Central memory CD8-positive, alpha-beta T cell (primary cell): ENCODE results near the gene KSR1.
"Not testable (repeated sequence)": the region's sequence is repeated elsewhere in the genome, so short reads cannot be mapped to it uniquely, and the experiment has no call there.

Source experiments
- ATAC-seq: fragments of 150-1000 bp; cut with Tn5 transposase; replicated peaks from 2 replicates; pipeline ENCODE4 v1.10.0; 2022; ENCODE audit warnings: mild to moderate bottlenecking, moderate FRiP score, moderate number of reproducible peaks; ENCODE audit not compliant: poor library complexity, severe bottlenecking; ENCODE audit errors: extremely low read depth
- DNase-seq, 2 donors: peaks; one replicate each; pipeline ENCODE4 v3.0.0; 2021; ENCODE audit warnings: low spot score in 2 of 2
- H3K27ac Mint-ChIP-seq: one replicate; pipeline ENCODE4 v1.8.0; 2022; ENCODE audit warnings: low read depth, mild to moderate bottlenecking, moderate library complexity, mixed read lengths
- H3K27me3 Mint-ChIP-seq: one replicate; pipeline ENCODE4 v1.8.0; 2022; ENCODE audit warnings: mixed read lengths
- H3K36me3 Mint-ChIP-seq: one replicate; pipeline ENCODE4 v1.8.0; 2022; ENCODE audit warnings: mild to moderate bottlenecking, moderate library complexity, mixed read lengths; ENCODE audit not compliant: insufficient read depth
- H3K4me1 Mint-ChIP-seq: one replicate; pipeline ENCODE4 v1.8.0; 2022; ENCODE audit warnings: mixed read lengths
- H3K4me3 Mint-ChIP-seq: one replicate; pipeline ENCODE4 v1.8.0; 2022; ENCODE audit warnings: mild to moderate bottlenecking, moderate library complexity, mixed read lengths
- H3K9me3 Mint-ChIP-seq: one replicate; pipeline ENCODE4 v1.8.0; 2022; ENCODE audit warnings: mixed read lengths

KSR1 gene

GRCh38 chr17:27649111-27649571 lies 192.9 kb downstream of the KSR1 start:
- H3K27ac Mint-ChIP-seq, ATAC-seq, H3K36me3 Mint-ChIP-seq, H3K4me1 Mint-ChIP-seq, H3K4me3 Mint-ChIP-seq, DNase-seq, H3K27me3 Mint-ChIP-seq, H3K9me3 Mint-ChIP-seq: not testable (repeated sequence)

- Mint-ChIP-seq H3K4me3 (no peak overlapping the region), H3K9me3 (no peaks in the 10 kb centered on the region), H3K36me3 (peaks cover 6% of the 10 kb centered on the region), H3K4me1 (peaks cover 11% of the 10 kb centered on the region), H3K27ac (no peak overlapping the region), H3K27me3 (no peaks in the 10 kb centered on the region)
- ATAC-seq = no peak
- no peak for DNase-seq
These were observed 193.7 kb downstream of the KSR1 start for GRCh38 chr17:27649929-27650328.

- DNase-seq (no peak), ATAC-seq (no peak)
- H3K36me3 Mint-ChIP-seq = peaks cover 4% of the 10 kb centered on the region
- H3K27me3 Mint-ChIP-seq = no peaks in the 10 kb centered on the region
- peaks cover 12% of the 10 kb centered on the region for H3K4me1 Mint-ChIP-seq
- H3K9me3 Mint-ChIP-seq = no peaks in the 10 kb centered on the region
- no peak overlapping the region for H3K4me3 Mint-ChIP-seq
- no peak overlapping the region for H3K27ac Mint-ChIP-seq
These were observed 194.6 kb downstream of the KSR1 start for GRCh38 chr17:27650836-27651235.

GRCh38 chr17:27651411-27652345 lies 195.4 kb downstream of the KSR1 start:
- Mint-ChIP-seq H3K36me3 (peaks cover 6% of the 10 kb centered on the region), H3K4me1 (peaks cover 12% of the 10 kb centered on the region), H3K27ac (no peak overlapping the region), H3K27me3 (no peaks in the 10 kb centered on the region), H3K9me3 (no peaks in the 10 kb centered on the region), H3K4me3 (no peak overlapping the region)
- DNase-seq (peak; percentile 42 to 66), ATAC-seq (no peak)

- H3K27ac Mint-ChIP-seq, ATAC-seq, H3K9me3 Mint-ChIP-seq, H3K27me3 Mint-ChIP-seq, DNase-seq, H3K36me3 Mint-ChIP-seq, H3K4me3 Mint-ChIP-seq: not testable (repeated sequence)
- H3K4me1 Mint-ChIP-seq = peaks cover 12% of the 10 kb centered on the region
These were observed 197.3 kb downstream of the KSR1 start for GRCh38 chr17:27653449-27653971.

- H3K4me3 Mint-ChIP-seq = no peak overlapping the region
- H3K4me1 Mint-ChIP-seq = peaks cover 12% of the 10 kb centered on the region
- H3K9me3 Mint-ChIP-seq = no peaks in the 10 kb centered on the region
- ATAC-seq (no peak), DNase-seq (no peak)
- H3K27ac Mint-ChIP-seq = no peak overlapping the region
- H3K36me3 Mint-ChIP-seq = peaks cover 4% of the 10 kb centered on the region
- H3K27me3 Mint-ChIP-seq = no peaks in the 10 kb centered on the region
These were observed 197.9 kb downstream of the KSR1 start for GRCh38 chr17:27654136-27654535.

DNA sequence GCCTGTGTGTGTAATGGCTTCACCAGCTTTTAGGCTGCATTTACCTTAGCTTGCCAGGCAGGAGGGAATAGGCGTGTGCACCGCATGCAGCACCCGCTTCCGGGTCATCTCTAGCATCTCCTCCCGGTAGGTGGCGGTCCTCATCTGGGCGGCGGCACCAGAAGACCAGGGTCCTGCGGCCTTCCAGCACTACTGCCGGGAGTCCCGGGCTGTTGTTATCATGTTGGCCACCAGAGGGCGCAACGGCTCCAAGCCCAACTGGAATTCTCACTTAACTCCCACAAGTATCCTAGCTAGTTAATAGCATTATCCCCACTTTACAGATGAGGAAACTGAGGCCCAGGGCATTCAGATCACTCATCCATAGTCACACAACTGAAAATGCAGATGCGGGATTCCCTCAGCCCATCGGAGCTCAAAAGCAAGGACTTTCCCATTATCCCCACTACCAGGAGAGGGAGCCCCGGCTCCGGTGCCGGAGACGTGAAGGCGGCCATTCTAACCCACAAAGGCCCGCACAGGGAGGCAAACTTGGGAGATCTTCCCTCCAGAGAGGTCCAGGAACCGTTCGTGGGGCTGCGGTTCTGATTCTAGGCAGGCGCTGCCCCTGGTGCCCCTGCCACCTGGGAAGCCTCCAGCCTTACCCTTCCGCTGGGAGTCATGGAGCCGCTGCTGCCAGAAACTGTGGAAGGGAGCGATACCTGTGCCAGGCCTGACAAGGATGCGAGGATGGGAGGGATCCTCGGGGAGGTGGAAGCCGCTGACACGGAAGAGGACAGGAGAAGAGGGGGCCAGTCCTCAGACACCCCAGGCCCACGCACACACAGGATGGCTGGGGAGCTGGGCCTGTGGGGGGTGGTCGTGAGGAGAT lies 198.6 kb downstream of the KSR1 start:
- H3K4me1 Mint-ChIP-seq = peaks cover 12% of the 10 kb centered on the region
- DNase-seq = peak; percentile 30 to 61
- no peaks in the 10 kb centered on the region for H3K27me3 Mint-ChIP-seq

GRCh38 chr17:27655525-27656111 lies 199.4 kb downstream of the KSR1 start:
- not testable (repeated sequence) for H3K27ac Mint-ChIP-seq, H3K4me3 Mint-ChIP-seq, H3K9me3 Mint-ChIP-seq, H3K27me3 Mint-ChIP-seq, H3K36me3 Mint-ChIP-seq, DNase-seq, ATAC-seq
- peaks cover 12% of the 10 kb centered on the region for H3K4me1 Mint-ChIP-seq

More for the DNA sequence above, 198.6 kb downstream of the KSR1 start:
- H3K36me3 Mint-ChIP-seq = peaks cover 4% of the 10 kb centered on the region
- H3K4me3 Mint-ChIP-seq = no peak overlapping the region
- peak; percentile 65 for ATAC-seq
- no peaks in the 10 kb centered on the region for H3K9me3 Mint-ChIP-seq
- H3K27ac Mint-ChIP-seq = no peak overlapping the region

DNA sequence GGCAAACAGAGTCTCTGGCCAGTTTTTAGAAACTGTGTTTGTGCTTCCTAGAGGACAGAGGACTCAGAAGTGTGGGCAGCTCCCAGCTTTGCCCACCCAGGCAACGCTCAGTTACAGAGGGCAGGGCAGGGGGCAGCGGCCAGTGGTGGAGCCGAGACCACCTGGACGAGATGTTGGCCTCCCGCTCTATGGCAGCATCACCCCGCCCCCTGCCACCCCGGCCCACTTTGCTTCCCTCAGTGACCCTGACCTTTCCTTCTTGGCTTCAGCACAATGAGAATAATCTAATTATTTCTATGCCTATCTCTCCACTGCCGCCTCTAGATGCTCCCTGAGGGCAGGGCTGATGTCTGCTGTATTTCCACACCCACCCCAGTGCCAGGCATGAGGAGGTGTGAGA lies 200.4 kb downstream of the KSR1 start:
- H3K27me3 Mint-ChIP-seq, H3K4me3 Mint-ChIP-seq, H3K4me1 Mint-ChIP-seq, H3K27ac Mint-ChIP-seq, DNase-seq, ATAC-seq, H3K9me3 Mint-ChIP-seq, H3K36me3 Mint-ChIP-seq: not testable (repeated sequence)

DNA sequence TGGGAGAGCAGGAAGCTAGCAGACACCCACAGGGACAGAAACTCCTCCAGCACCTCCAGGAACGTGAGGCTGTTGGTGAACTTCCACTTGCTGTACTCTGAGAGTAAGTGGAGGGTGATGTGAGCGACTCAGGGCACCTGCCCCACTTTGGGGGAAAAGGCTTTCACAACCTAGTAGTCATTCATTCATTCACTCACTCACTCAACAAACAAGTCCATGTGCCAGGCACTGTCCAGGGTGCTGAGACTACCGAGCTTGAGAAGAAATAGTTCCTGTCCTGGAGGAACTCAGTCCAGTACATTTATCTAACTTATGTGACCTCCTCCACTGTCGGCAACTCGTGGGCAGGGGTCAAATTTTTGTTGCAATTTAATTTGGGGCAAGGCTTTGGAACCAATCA lies 201.4 kb downstream of the KSR1 start:
- Mint-ChIP-seq H3K9me3 (no peaks in the 10 kb centered on the region), H3K4me3 (no peak overlapping the region), H3K27ac (no peak overlapping the region), H3K4me1 (peaks cover 7% of the 10 kb centered on the region), H3K27me3 (no peaks in the 10 kb centered on the region), H3K36me3 (peaks cover 4% of the 10 kb centered on the region)
- DNase-seq (no peak), ATAC-seq (no peak)

DNA sequence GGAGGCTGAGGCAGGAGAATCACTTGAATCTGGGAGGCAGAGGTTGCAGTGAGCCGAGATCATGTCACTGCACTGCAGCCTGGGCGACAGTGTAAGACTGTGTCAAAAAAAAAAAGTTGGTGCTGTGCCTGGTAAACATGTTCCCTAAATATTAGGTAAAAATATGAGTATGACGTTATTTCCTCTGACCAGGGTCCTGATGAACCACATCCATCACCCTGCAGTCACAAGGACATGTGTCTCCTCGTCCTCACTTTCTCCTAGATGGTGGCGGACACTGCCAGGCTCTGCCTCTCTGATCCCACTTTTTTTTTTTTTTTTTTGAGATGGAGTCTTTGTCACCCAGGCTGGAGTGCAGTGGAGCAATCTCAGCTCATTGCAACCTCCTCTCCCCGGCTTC lies 203.4 kb downstream of the KSR1 start:
- H3K4me1 Mint-ChIP-seq = peaks cover 3% of the 10 kb centered on the region
- no peak for DNase-seq
- no peaks in the 10 kb centered on the region for H3K9me3 Mint-ChIP-seq
- no peak overlapping the region for H3K27ac Mint-ChIP-seq
- peaks cover 2% of the 10 kb centered on the region for H3K36me3 Mint-ChIP-seq
- H3K4me3 Mint-ChIP-seq = no peak overlapping the region
- H3K27me3 Mint-ChIP-seq = no peaks in the 10 kb centered on the region
- no peak for ATAC-seq

GRCh38 chr17:27660436-27660835 lies 204.2 kb downstream of the KSR1 start:
- Mint-ChIP-seq H3K27ac (no peak overlapping the region), H3K36me3 (peaks cover 2% of the 10 kb centered on the region), H3K4me3 (no peak overlapping the region), H3K4me1 (no peaks in the 10 kb centered on the region), H3K27me3 (no peaks in the 10 kb centered on the region), H3K9me3 (no peaks in the 10 kb centered on the region)
- no peak for ATAC-seq
- no peak for DNase-seq
